ENCODE data around the gene VMP1. TPM values are rescaled to one million over a fixed set of nuclear protein-coding genes. Genes with fewer than 3 reads are reported as not detected.
A peak's percentile ranks its signal among the peaks of the same experiment; 100 is the strongest.

The VMP1 gene
- total and polyA plus RNA-seq, 2 of the 13 experiments (the other 11 are each of a cell fraction or from before 2014, with no cell fraction given): 186 to 271 TPM

GRCh38 chr17:59848778-59849177 lies 141.3 kb downstream of the VMP1 start (continued):
- no peak for TF ChIP-seq NFAT5 (CRISPR knock-in tag; IDR thresholded peaks at IDR 0.05)
- no peak for TF ChIP-seq ZSCAN31 (CRISPR knock-in tag; IDR thresholded peaks at IDR 0.05; ENCODE audit: low read depth)
- no peak for TF ChIP-seq E2F2 (CRISPR knock-in tag; IDR thresholded peaks at IDR 0.05; ENCODE audit: borderline replicate concordance)
- 0 out of 2 replicates have a peak, but pooled peaks have one; percentile 17 for TF ChIP-seq HNF1A (IDR thresholded peaks at IDR 0.05; ENCODE audit: low read depth)
- no peak for TF ChIP-seq HNF1A (CRISPR knock-in tag; IDR thresholded peaks at IDR 0.05; ENCODE audit: borderline replicate concordance)
- TF ChIP-seq ZNF441 (CRISPR knock-in tag; IDR thresholded peaks at IDR 0.05; ENCODE audit: borderline replicate concordance): no peak
- TF ChIP-seq UBTF (CRISPR knock-in tag; IDR thresholded peaks at IDR 0.05): peak; percentile 50; the same call in 1 of the 2 replicates
- TF ChIP-seq FOXO1 (CRISPR knock-in tag; IDR thresholded peaks at IDR 0.05): peak; percentile 76
- TF ChIP-seq ZNF335 (CRISPR knock-in tag; IDR thresholded peaks at IDR 0.05): no peak
- TF ChIP-seq DNMT1 (CRISPR knock-in tag; IDR thresholded peaks at IDR 0.05): no peak
- TF ChIP-seq SMC3 (IDR thresholded peaks at IDR 0.05; ENCODE audit: low read length): peak; percentile 15; the same call in 1 of the 2 replicates
- TF ChIP-seq HMG20A (CRISPR knock-in tag; IDR thresholded peaks at IDR 0.05; ENCODE audit: borderline replicate concordance): peak; percentile 55; the same call in 1 of the 2 replicates
- TF ChIP-seq ZNF451 (CRISPR knock-in tag; IDR thresholded peaks at IDR 0.05): no peak
- no peak for TF ChIP-seq ZFP36L1 (CRISPR knock-in tag; IDR thresholded peaks at IDR 0.05)
- TF ChIP-seq ZNF644 (CRISPR knock-in tag; IDR thresholded peaks at IDR 0.05; ENCODE audit: low read depth): peak; percentile 64; the same call in 1 of the 2 replicates
- no peak for TF ChIP-seq ZNF34 (CRISPR knock-in tag; IDR thresholded peaks at IDR 0.05; ENCODE audit: borderline replicate concordance)
- TF ChIP-seq TCF7 (IDR thresholded peaks at IDR 0.05; ENCODE audit: low read depth): no peak
- TF ChIP-seq ISL2 (CRISPR knock-in tag; IDR thresholded peaks at IDR 0.05): no peak
- no peak for TF ChIP-seq MEIS1 (CRISPR knock-in tag; IDR thresholded peaks at IDR 0.05; ENCODE audit: borderline replicate concordance)
